DND-41 (cell line): ENCODE results near the gene MFRP.

ENCODE experiments used
- EZH2 ChIP-seq: IDR thresholded peaks from 3 replicates; pipeline ENCODE4 v1.6.1; 2012; ENCODE audit warnings: borderline replicate concordance, low read depth, mild to moderate bottlenecking, moderate library complexity, low read length, inconsistent platforms; ENCODE audit not compliant: severe bottlenecking
- TF ChIP-seq, protein P1 (sequence below): IDR thresholded peaks from 2 replicates; pipeline ENCODE4 v1.5.1; 2012; ENCODE audit warnings: borderline replicate concordance, low read length, moderate library complexity, mild to moderate bottlenecking; ENCODE audit not compliant: poor library complexity, severe bottlenecking; ENCODE audit errors: extremely low read depth

GRCh38 chr11:119382101-119382500 lies 35.6 kb upstream of the MFRP start:
- TF ChIP-seq, protein P1, sequence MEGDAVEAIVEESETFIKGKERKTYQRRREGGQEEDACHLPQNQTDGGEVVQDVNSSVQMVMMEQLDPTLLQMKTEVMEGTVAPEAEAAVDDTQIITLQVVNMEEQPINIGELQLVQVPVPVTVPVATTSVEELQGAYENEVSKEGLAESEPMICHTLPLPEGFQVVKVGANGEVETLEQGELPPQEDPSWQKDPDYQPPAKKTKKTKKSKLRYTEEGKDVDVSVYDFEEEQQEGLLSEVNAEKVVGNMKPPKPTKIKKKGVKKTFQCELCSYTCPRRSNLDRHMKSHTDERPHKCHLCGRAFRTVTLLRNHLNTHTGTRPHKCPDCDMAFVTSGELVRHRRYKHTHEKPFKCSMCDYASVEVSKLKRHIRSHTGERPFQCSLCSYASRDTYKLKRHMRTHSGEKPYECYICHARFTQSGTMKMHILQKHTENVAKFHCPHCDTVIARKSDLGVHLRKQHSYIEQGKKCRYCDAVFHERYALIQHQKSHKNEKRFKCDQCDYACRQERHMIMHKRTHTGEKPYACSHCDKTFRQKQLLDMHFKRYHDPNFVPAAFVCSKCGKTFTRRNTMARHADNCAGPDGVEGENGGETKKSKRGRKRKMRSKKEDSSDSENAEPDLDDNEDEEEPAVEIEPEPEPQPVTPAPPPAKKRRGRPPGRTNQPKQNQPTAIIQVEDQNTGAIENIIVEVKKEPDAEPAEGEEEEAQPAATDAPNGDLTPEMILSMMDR: no peak
- TF ChIP-seq EZH2: no peak
